Ascending aorta (tissue), 2 donors: ENCODE measurements around the gene TECR. TPM values are rescaled to one million over a fixed set of nuclear protein-coding genes. Genes with fewer than 3 reads are reported as not detected.

Source experiments
- DNase-seq, 2 donors: peaks; one replicate each; pipeline ENCODE4 v3.0.0-alpha.2; 2019; ENCODE audit warnings: low spot score in 2 of 2
- H3K27ac ChIP-seq, 2 donors: fragments of 200-600 bp; sonication (generic); one replicate each; pipeline ENCODE4 v1.5.1; 2016 to 2017; ENCODE audit warnings: mild to moderate bottlenecking in 1 of 2
- H3K27me3 ChIP-seq: fragments of 200-600 bp; sonication (generic); one replicate; pipeline ENCODE4 v1.5.1; 2017
- H3K36me3 ChIP-seq, 2 donors: fragments of 200-600 bp; sonication (generic); one replicate each; pipeline ENCODE4 v1.5.1; 2016
- H3K4me1 ChIP-seq, 2 donors: fragments of 200-600 bp; sonication (generic); one replicate each; pipeline ENCODE4 v1.5.1; 2016 to 2017; ENCODE audit warnings: mild to moderate bottlenecking in 1 of 2
- H3K4me3 ChIP-seq, 2 donors: fragments of 200-600 bp; sonication (generic); one replicate each; pipeline ENCODE4 v1.5.1; 2016 to 2017; ENCODE audit warnings: mild to moderate bottlenecking in 1 of 2
- H3K9me3 ChIP-seq, 2 donors: fragments of 200-600 bp; sonication (generic); one replicate each; pipeline ENCODE4 v1.5.1; 2016
- CTCF ChIP-seq, 3 experiments: fragments of 200-600 bp in 2 of 3; fragments of 450-650 bp in 1 of 3; sonication (generic) in 2 of 3; IDR thresholded peaks; one replicate each; pipeline ENCODE4 v1.5.1; 2016 to 2019; ENCODE audit warnings: antibody characterized with exemption in 3 of 3, mild to moderate bottlenecking in 1 of 3, moderate library complexity in 1 of 3
- intact Hi-C: fragments of 100-400 bp; cut with DNase I; formaldehyde crosslinking; loops from one replicate; pipeline ENCODE4 v1.15.1; 2023
- total RNA-seq: library from RNA; depleted of rRNA; stranded (reverse); fragments of >200 nt; gene quantifications from one replicate; pipeline ENCODE4 v1.1.0, GENCODE V29; 2016

TECR gene
- 88.7 TPM for total RNA-seq

- DNase-seq = peak; percentile 100
- H3K4me3 ChIP-seq = peak within 1 kb of the TSS; percentile 79 to 91
- H3K9me3 ChIP-seq = no peaks in the 10 kb centered on the region
- H3K27me3 ChIP-seq = no peaks in the 10 kb centered on the region
- peaks cover 0 to 9% of the 10 kb centered on the region in 2 donors for H3K4me1 ChIP-seq
- H3K27ac ChIP-seq = peak within 1 kb of the TSS; percentile 71 to 84
- no peaks in the 10 kb centered on the region for H3K36me3 ChIP-seq
- TF ChIP-seq CTCF (IDR thresholded peaks at IDR 0.05) = no peak
- intact Hi-C loops = loop anchor here (1.0 kb wide), 3 partner anchors 11 to 393 kb away; partner anchors contain the start of genes ASF1B, DNAJB1 and GIPC1
These were observed at the start of gene TECR for GRCh38 chr19:14529254-14530004. TSS of gene TECR (plus strand) at chr19:14529594. CDS start at chr19:14529697, 103 bp downstream.

- intact Hi-C loops = no loop called here
- H3K36me3 ChIP-seq = peaks cover 38 to 51% of the 10 kb centered on the region in 2 donors
- no peaks in the 10 kb centered on the region for H3K9me3 ChIP-seq
- H3K27me3 ChIP-seq = no peaks in the 10 kb centered on the region
- H3K4me3 ChIP-seq = no peak overlapping the region
- no peak overlapping the region for H3K27ac ChIP-seq
- peaks cover 0 to 5% of the 10 kb centered on the region in 2 donors for H3K4me1 ChIP-seq
- peak; percentile 67 to 77 (median 76) for TF ChIP-seq CTCF (IDR thresholded peaks at IDR 0.05)
- DNase-seq = no peak
These were observed 49.3 kb upstream of the TECR start for GRCh38 chr19:14479975-14480699.

GRCh38 chr19:14480700-14481079 lies 48.7 kb upstream of the TECR start:
- no peak for TF ChIP-seq CTCF (IDR thresholded peaks at IDR 0.05)
- Histone ChIP-seq H3K4me1 (no peaks in the 10 kb centered on the region), H3K4me3 (no peak overlapping the region), H3K27me3 (no peaks in the 10 kb centered on the region), H3K36me3 (peaks cover 38 to 51% of the 10 kb centered on the region in 2 donors), H3K9me3 (no peaks in the 10 kb centered on the region), H3K27ac (no peak overlapping the region)
- intact Hi-C loops = no loop called here
- no peak for DNase-seq

GRCh38 chr19:14482172-14482941 lies 47.0 kb upstream of the TECR start:
- no peaks in the 10 kb centered on the region for H3K9me3 ChIP-seq
- H3K27ac ChIP-seq = no peak overlapping the region
- TF ChIP-seq CTCF (IDR thresholded peaks at IDR 0.05) = no peak
- DNase-seq = no peak
- H3K4me3 ChIP-seq = no peak overlapping the region
- intact Hi-C loops = no loop called here
- no peaks in the 10 kb centered on the region for H3K4me1 ChIP-seq
- H3K36me3 ChIP-seq = peaks cover 38 to 57% of the 10 kb centered on the region in 2 donors
- no peaks in the 10 kb centered on the region for H3K27me3 ChIP-seq

- Histone ChIP-seq H3K9me3 (no peaks in the 10 kb centered on the region), H3K27me3 (no peaks in the 10 kb centered on the region), H3K4me3 (no peak overlapping the region), H3K36me3 (peaks cover 33 to 59% of the 10 kb centered on the region in 2 donors), H3K4me1 (no peaks in the 10 kb centered on the region), H3K27ac (no peak overlapping the region)
- no peak for TF ChIP-seq CTCF (IDR thresholded peaks at IDR 0.05)
- no peak for DNase-seq
- intact Hi-C loops = no loop called here
These were observed 41.8 kb upstream of the TECR start for GRCh38 chr19:14487370-14488125.
